WTC11 (cell line): ENCODE data around the gene HMX1. TPM values are rescaled to one million over a fixed set of nuclear protein-coding genes. Genes with fewer than 3 reads are reported as not detected.

ENCODE experiments used
- ATAC-seq: fragments of 200-7000 bp; cut with Tn5 transposase; 2 replicates; pipeline ENCODE4 v1.10.0; 2021; ENCODE audit warnings: mild to moderate bottlenecking, moderate library complexity
- CTCF ChIA-PET: fragments of 300-600 bp; sonication (Branson Sonifier 250); formaldehyde crosslinking; loops from one replicate; lab custom pipeline; 2021; ENCODE audit warnings: antibody characterized with exemption; lab: Charles Lee
- POLR2A ChIA-PET: fragments of 350-600 bp; sonication (Branson Sonifier 250); formaldehyde crosslinking; loops from one replicate; lab custom pipeline; 2021; ENCODE audit warnings: antibody characterized with exemption; lab: Charles Lee
- DNase-seq: peaks from one replicate; pipeline ENCODE4 v3.0.0; 2021; ENCODE audit warnings: low spot score
- H3K27ac Mint-ChIP-seq: 2 replicates; pipeline ENCODE4 v1.8.0; 2021; ENCODE audit warnings: mixed read lengths
- H3K27me3 Mint-ChIP-seq: 2 replicates; pipeline ENCODE4 v1.8.0; 2021; ENCODE audit warnings: low read depth, mild to moderate bottlenecking, moderate library complexity, mixed read lengths
- H3K36me3 Mint-ChIP-seq: 2 replicates; pipeline ENCODE4 v1.8.0; 2021; ENCODE audit warnings: mixed read lengths
- H3K4me1 Mint-ChIP-seq: 2 replicates; pipeline ENCODE4 v1.8.0; 2022; ENCODE audit warnings: mixed read lengths
- H3K4me3 Mint-ChIP-seq: 2 replicates; pipeline ENCODE4 v1.8.0; 2021; ENCODE audit warnings: mild to moderate bottlenecking, moderate library complexity, mixed read lengths
- H3K9me3 Mint-ChIP-seq: 2 replicates; pipeline ENCODE4 v1.8.0; 2021; ENCODE audit warnings: mixed read lengths
- ARID4B ChIP-seq: sonication (generic); formaldehyde crosslinking; IDR thresholded peaks from 2 replicates; pipeline ENCODE4 v1.8.0; 2023; ENCODE audit warnings: missing genetic modification reagents, mild to moderate bottlenecking, borderline replicate concordance
- EMX1 ChIP-seq: fragments of 250-450 bp; sonication (Bioruptor Pico); IDR thresholded peaks from 2 replicates; pipeline ENCODE4 v1.8.0; 2021; ENCODE audit warnings: mild to moderate bottlenecking
- ERG ChIP-seq: fragments of 250-450 bp; sonication (Bioruptor Pico); IDR thresholded peaks from 2 replicates; pipeline ENCODE4 v1.8.0; 2021; ENCODE audit warnings: mild to moderate bottlenecking
- ESRRA ChIP-seq: sonication (generic); formaldehyde crosslinking; IDR thresholded peaks from 2 replicates; pipeline ENCODE4 v1.8.1; 2022; ENCODE audit warnings: mild to moderate bottlenecking, missing genetic modification reagents, borderline replicate concordance
- FOXJ3 ChIP-seq: sonication (generic); formaldehyde crosslinking; IDR thresholded peaks from 2 replicates; pipeline ENCODE4 v1.9.0; 2021; ENCODE audit warnings: missing genetic modification reagents, mild to moderate bottlenecking, borderline replicate concordance
- KAT7 ChIP-seq: sonication (generic); formaldehyde crosslinking; IDR thresholded peaks from 2 replicates; pipeline ENCODE4 v1.8.1; 2023; ENCODE audit warnings: missing genetic modification reagents, mild to moderate bottlenecking, borderline replicate concordance
- OVOL2 ChIP-seq: fragments of 250-450 bp; sonication (Bioruptor Pico); IDR thresholded peaks from 2 replicates; pipeline ENCODE4 v1.9.0; 2021; ENCODE audit warnings: mild to moderate bottlenecking, borderline replicate concordance
- RORB ChIP-seq: fragments of 250-450 bp; sonication (Bioruptor Pico); IDR thresholded peaks from 2 replicates; pipeline ENCODE4 v1.9.0; 2021; ENCODE audit warnings: mild to moderate bottlenecking
- SMAD4 ChIP-seq: sonication (generic); formaldehyde crosslinking; IDR thresholded peaks from 2 replicates; pipeline ENCODE4 v1.8.0; 2022; ENCODE audit warnings: mild to moderate bottlenecking, missing genetic modification reagents
- SP1 ChIP-seq: sonication (generic); formaldehyde crosslinking; conservative IDR thresholded peaks from 2 replicates; pipeline ENCODE4 v1.8.1; 2022; ENCODE audit warnings: missing genetic modification reagents
- TCF7 ChIP-seq: sonication (generic); formaldehyde crosslinking; IDR thresholded peaks from 2 replicates; pipeline ENCODE4 v1.8.0; 2022; ENCODE audit warnings: mild to moderate bottlenecking, low read depth, missing genetic modification reagents, moderate library complexity
- TEAD4 ChIP-seq: sonication (generic); formaldehyde crosslinking; IDR thresholded peaks from 2 replicates; pipeline ENCODE4 v1.8.0; 2022; ENCODE audit warnings: mild to moderate bottlenecking, missing genetic modification reagents
- ZBTB43 ChIP-seq: sonication (generic); formaldehyde crosslinking; IDR thresholded peaks from 2 replicates; pipeline ENCODE4 v1.8.1; 2023; ENCODE audit warnings: mild to moderate bottlenecking, missing genetic modification reagents
- ZNF396 ChIP-seq: fragments of 250-450 bp; sonication (Bioruptor Pico); IDR thresholded peaks from 2 replicates; pipeline ENCODE4 v1.8.0; 2021; ENCODE audit warnings: mild to moderate bottlenecking, moderate library complexity, borderline replicate concordance
- ZNF423 ChIP-seq: fragments of 250-450 bp; sonication (Bioruptor Pico); IDR thresholded peaks from 2 replicates; pipeline ENCODE4 v2.1.2; 2022; ENCODE audit warnings: mild to moderate bottlenecking, moderate library complexity
- total RNA-seq: library from RNA; stranded (reverse); gene quantifications from 3 replicates; pipeline ENCODE4 v1.2.3, GENCODE V29; 2021
- TF ChIP-seq, protein P1 (sequence below): fragments of 250-450 bp; sonication (Bioruptor Pico); conservative IDR thresholded peaks from 2 replicates; pipeline ENCODE4 v1.9.0; 2021; ENCODE audit warnings: mild to moderate bottlenecking
- TF ChIP-seq, protein P2 (sequence below): sonication (generic); formaldehyde crosslinking; IDR thresholded peaks from 2 replicates; pipeline ENCODE4 v1.8.0; 2022; ENCODE audit warnings: mild to moderate bottlenecking, missing genetic modification reagents
- TF ChIP-seq, protein P3 (sequence below): sonication (generic); formaldehyde crosslinking; IDR thresholded peaks from 2 replicates; pipeline ENCODE4 v1.8.0; 2022; ENCODE audit warnings: missing genetic modification reagents

The HMX1 gene
- total RNA-seq, 1 experiment from 2014 or later: 10.0 TPM

GRCh38 chr4:8864912-8865680 is 6.5 kb downstream of the HMX1 start (continued):
- TF ChIP-seq ARID4B (CRISPR knock-in tag) (no peak), ESRRA (CRISPR knock-in tag) (no peak), ERG (no peak), FOXJ3 (CRISPR knock-in tag) (no peak), KAT7 (CRISPR knock-in tag) (no peak), RORB (CRISPR knock-in tag) (no peak), SP1 (CRISPR knock-in tag) (no peak)
- TF ChIP-seq, protein P1, sequence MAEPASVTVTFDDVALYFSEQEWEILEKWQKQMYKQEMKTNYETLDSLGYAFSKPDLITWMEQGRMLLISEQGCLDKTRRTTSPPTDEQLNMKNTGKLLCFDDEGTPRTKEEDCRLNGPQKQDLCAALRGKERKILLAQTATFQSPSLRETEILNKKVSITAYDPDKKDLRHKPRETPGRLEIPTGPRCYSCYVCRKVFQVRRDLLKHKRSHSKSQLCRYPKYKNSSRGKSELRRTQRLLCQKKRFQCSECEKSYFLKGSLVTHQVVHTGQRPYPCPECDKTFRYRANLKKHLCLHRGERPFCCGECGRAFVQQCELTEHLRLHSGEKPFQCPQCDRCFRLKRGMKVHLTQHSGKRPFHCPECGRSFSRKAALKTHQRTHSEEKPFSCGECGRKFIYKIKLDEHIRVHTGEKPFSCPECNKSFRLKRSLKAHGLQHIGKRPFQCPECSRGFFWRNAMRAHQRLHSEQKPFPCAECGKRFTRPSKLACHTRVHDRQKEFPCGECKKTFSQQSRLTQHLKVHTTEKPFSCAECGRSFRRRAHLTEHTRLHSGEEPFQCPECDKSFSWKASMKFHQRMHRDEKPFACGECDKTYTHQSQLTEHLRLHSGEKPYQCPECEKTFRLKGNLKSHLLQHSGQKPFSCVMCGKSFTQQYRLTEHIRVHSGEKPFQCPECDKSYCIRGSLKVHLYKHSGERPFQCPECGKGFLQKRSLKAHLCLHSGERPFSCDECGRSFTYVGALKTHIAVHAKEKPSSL (CRISPR knock-in tag): no peak
- TF ChIP-seq, protein P2, sequence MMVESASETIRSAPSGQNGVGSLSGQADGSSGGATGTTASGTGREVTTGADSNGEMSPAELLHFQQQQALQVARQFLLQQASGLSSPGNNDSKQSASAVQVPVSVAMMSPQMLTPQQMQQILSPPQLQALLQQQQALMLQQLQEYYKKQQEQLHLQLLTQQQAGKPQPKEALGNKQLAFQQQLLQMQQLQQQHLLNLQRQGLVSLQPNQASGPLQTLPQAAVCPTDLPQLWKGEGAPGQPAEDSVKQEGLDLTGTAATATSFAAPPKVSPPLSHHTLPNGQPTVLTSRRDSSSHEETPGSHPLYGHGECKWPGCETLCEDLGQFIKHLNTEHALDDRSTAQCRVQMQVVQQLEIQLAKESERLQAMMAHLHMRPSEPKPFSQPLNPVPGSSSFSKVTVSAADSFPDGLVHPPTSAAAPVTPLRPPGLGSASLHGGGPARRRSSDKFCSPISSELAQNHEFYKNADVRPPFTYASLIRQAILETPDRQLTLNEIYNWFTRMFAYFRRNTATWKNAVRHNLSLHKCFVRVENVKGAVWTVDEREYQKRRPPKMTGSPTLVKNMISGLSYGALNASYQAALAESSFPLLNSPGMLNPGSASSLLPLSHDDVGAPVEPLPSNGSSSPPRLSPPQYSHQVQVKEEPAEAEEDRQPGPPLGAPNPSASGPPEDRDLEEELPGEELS (CRISPR knock-in tag): no peak

DNA sequence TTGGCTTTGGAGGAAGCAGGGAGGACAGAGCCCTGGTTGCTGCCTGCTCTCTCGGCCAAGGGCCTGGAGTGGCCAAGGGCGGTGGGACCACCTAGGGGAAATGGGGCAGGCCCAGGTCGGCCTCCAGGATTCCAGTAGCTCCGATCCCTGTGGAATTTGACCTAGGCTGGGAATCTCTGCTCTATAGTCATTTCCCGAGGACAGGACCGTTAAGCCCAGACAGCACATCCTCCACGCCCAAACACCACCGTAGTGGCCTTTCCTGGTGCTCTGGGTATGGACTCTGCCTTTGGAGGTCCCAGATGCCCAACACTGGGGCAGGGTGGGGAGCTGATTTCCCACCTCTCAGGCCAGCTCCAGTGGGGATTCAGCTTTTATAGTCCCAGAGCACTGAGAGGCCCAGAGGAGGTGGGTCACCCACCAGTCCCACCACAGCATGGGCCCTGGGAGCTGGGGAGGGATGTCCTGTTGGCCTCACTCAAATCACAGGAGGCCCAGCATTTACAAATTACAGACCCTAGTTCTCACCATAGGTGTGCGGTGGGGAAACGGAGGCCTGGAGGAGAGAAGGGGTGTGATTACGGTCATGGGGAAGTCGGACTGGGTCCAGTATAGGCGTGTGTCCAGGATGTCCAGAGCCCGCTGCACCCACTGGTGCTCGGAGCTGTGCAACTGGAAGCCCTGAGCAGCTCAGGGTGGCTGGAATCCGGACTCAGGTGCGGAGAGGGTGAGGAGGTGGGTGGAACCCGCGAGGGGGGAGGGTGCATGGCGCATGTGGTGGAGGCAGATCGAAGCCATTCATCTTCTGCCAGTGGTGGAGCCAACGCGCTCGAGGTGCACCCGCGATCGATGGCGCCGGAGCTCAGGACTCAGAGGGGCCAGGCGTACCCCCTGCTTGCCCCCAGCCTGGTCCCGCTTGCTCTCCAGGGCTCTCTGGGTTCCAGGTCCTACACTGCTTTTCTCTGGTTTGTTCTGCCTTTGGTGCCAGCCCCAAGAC is 7.7 kb downstream of the HMX1 start:
- no peak overlapping the region for H3K4me3 Mint-ChIP-seq
- peaks cover 98% of the 10 kb centered on the region for H3K27me3 Mint-ChIP-seq
- POLR2A ChIA-PET: no interaction called here
- TF ChIP-seq ZBTB43 (CRISPR knock-in tag) (no peak), TEAD4 (no peak), EMX1 (CRISPR knock-in tag) (no peak), TCF7 (CRISPR knock-in tag) (no peak), ZNF423 (CRISPR knock-in tag) (no peak), RORB (CRISPR knock-in tag) (no peak), OVOL2 (no peak), ZNF396 (CRISPR knock-in tag) (no peak), SMAD4 (CRISPR knock-in tag) (no peak), SP1 (CRISPR knock-in tag) (no peak)
- TF ChIP-seq, protein P3, sequence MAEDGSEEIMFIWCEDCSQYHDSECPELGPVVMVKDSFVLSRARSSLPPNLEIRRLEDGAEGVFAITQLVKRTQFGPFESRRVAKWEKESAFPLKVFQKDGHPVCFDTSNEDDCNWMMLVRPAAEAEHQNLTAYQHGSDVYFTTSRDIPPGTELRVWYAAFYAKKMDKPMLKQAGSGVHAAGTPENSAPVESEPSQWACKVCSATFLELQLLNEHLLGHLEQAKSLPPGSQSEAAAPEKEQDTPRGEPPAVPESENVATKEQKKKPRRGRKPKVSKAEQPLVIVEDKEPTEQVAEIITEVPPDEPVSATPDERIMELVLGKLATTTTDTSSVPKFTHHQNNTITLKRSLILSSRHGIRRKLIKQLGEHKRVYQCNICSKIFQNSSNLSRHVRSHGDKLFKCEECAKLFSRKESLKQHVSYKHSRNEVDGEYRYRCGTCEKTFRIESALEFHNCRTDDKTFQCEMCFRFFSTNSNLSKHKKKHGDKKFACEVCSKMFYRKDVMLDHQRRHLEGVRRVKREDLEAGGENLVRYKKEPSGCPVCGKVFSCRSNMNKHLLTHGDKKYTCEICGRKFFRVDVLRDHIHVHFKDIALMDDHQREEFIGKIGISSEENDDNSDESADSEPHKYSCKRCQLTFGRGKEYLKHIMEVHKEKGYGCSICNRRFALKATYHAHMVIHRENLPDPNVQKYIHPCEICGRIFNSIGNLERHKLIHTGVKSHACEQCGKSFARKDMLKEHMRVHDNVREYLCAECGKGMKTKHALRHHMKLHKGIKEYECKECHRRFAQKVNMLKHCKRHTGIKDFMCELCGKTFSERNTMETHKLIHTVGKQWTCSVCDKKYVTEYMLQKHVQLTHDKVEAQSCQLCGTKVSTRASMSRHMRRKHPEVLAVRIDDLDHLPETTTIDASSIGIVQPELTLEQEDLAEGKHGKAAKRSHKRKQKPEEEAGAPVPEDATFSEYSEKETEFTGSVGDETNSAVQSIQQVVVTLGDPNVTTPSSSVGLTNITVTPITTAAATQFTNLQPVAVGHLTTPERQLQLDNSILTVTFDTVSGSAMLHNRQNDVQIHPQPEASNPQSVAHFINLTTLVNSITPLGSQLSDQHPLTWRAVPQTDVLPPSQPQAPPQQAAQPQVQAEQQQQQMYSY (CRISPR knock-in tag): no peak

More for the DNA sequence above, 7.7 kb downstream of the HMX1 start:
- Mint-ChIP-seq H3K4me1 (peaks cover 20% of the 10 kb centered on the region), H3K27ac (no peak overlapping the region), H3K9me3 (no peaks in the 10 kb centered on the region), H3K36me3 (peaks cover 3% of the 10 kb centered on the region; the same call in 1 of the 2 replicates)
- DNase-seq (no peak), ATAC-seq (no peak)
- CTCF ChIA-PET: interaction anchor here (0.8 to 1.2 kb wide), 3 partner anchors 16 to 257 kb away, joined by 3 to 4 read pairs (median 4); no protein-coding TSS in a partner anchor
